Stimulated activated CD8-positive, alpha-beta memory T cell treated with anti-CD3 and anti-CD28 coated beads, Interleukin-4, amount 100 ng/mL, for 24 hours (primary cell): ENCODE measurements around the gene DLG2.

Source experiments
- DNase-seq: peaks from one replicate; pipeline ENCODE4 v3.0.0-alpha.2; 2020; ENCODE audit warnings: low read depth

Gene DLG2

DNA sequence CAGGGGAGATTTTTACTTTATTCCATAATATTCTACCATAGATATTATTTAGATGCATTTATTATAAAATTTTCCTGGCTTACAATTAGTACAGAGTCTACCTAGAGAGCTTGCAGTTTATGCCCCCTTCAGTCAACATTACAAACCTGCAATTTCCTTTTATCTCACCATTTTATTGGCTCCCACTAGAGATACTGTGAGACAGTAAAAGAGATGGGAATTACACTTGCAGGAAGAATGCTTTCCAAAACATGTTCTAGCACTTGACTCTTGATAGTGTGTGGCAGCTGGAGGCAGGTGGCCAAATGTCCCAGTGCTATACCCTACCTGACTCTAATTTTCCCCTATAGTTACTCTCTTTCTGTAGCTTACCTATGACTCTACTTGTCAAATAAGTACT, 863.2 kb downstream of the DLG2 start:
- DNase-seq = no peak

DNA sequence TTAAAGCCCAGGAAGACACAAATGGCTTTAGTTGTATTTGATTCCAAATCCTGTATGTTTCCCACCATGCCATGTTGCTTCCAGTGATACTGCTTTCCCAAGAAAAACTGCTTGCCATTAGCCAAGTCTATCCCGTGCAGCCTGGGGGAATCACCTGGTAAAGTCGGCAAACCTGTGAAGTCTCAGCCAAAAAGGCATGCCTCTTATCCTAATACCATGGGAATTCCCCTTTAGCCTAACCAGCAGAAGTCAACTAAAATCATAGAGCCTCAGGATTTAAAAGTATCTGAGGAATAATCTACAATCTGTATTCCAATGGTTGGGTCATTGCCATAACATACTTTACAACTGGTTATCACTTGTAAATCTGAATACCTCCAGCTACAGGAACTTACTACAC, 869.4 kb downstream of the DLG2 start:
- DNase-seq = no peak

DNA sequence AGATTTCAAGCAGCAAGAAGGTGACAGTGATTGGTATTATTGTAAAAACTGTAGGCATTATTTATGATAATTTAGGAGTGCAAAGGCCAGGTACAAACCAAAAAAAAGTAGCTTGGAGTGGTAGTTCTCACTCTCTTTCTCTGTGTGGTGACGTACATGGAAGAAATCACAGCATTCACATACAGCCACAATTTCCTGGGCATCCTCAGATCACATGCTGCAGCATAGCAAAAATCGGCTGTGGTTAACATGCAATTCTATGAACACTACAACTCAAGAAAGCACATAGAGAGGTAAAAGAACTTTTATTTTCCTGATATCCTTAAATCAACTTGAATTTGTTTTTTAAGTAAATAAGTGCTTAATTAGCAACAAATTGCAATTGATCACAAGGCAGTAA, 875.8 kb downstream of the DLG2 start:
- DNase-seq = no peak

DNA sequence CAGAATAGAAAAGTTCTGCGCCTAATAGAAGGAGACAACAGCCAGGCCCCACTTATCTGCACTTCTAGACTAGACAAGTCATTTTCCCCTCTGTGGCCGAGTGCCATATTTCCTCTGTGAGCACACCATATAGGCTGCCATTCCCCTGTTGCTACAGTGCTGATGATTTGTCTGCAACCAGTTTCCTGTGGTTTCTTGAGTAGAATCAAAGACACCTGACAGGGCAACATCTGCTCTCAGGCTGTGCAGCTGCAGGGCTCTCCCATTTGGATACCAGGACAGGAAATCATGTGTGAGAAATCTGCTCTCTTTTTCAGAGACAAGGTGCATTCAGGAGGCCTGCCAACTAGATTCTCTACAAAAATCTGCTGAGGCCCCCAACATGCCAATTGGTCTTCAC, 879.3 kb downstream of the DLG2 start:
- DNase-seq = no peak

DNA sequence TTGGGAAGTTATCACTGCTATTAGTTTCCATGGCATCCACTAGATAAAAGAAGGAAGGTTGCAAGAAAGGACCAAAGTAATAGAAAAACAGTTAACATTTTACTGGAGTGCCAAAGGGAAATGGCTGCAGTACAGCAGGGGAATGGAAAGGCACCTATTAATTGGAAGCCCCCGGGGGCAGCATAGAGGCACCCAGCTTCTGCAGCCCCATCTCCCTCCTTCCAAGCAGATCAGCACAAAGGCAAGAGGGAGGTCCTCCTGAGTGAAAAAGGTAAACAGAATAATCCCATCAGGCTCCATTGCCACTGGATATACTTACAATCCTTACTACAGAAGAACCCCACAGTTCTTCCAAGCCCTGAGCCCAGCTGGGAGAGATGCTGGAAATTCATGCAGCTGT, 887.1 kb downstream of the DLG2 start:
- DNase-seq = no peak

DNA sequence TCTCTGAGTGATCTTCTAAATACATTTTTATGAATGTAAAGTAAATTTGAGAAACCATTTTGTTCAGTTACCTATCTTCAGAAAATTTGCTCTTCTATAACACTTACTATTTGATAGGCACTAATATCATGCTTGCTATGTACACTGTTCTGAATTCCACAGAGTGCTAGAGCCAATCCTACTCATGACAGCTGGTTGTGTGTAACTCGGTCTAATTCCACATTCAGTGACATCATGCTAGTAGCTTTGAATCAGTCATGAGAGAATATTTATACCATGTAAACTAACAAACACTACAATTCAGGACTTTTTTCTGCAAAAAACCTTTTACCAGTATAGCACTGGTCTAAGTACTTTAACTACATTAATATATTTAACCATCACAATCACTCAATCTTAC, 902.9 kb downstream of the DLG2 start:
- DNase-seq = no peak

DNA sequence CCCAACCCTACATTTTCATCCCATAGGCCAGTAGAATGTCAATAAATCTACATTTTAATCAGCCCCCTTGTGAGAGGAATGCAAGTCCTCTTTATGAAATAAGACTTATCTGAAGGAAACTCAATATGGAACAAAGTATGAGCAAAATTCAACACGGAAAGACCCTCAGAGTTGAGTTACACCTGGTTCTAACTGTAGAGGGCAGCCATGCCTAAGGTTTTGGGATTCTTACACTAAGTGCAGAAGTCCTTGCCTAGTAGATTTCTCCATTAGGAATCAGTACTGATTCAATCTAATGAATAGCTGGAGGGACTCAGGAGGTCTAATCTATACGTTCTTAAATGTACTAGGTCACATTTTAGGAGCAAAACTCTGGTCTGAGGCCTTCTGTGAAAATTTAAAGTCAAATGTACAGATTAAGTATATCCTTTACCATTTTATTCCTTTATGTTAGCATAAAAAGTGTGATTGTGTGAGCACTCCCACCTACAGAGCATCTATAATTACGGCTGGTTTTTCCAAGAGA, 904.5 kb downstream of the DLG2 start:
- DNase-seq = no peak

DNA sequence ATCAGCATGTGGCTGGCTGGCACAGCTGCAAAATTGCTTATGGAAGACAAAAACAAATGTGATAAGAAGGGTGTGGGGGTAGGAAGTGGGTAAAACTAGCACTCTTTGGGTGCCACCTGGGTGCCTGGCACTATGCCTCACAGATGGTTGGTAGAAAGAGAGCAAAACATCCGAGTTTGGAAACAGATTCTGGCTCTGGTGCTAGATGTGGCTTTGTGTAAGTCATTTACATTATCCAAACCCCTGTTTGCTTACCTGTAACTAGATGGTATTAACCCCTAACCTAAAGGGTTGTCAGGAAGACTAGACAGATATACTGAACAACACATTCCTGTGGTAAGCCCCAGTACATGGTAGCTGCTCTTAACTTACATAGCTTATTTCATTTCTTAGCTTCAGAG, 905.6 kb downstream of the DLG2 start:
- no peak for DNase-seq

DNA sequence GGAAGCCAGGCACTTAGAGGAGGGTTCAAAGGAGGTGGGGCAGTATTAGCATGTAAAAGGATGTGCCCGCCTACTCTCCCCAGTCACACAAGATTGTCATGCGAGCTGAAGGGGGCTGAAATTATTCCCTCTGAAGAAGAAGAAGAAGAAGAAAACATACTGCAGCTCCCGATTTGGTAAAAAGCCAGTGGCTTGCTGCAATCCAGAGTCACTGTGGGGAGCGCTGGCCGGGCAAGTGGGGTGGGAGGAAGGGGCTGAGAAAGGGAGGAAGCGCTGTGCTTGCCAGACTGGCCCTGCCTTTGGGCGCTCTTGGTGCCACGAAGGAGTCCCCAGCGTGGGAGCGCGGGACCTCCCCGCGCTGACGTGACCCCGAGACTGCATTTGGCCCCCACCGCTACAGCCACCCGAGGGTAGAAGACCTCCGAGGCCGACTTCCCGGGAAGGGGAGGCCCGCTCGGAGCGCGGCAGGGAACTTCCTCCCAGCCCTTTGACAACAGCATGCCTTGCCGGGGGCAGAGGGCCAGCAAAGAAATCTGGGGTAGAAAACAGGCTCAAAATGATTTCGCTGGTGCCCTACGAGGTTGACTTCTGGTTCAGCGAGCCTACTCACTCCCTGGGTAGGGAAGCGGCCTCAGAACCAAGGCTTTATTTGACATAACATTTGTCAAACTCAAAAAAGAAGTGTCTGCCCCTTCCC, 906.3 kb downstream of the DLG2 start:
- DNase-seq = no peak

DNA sequence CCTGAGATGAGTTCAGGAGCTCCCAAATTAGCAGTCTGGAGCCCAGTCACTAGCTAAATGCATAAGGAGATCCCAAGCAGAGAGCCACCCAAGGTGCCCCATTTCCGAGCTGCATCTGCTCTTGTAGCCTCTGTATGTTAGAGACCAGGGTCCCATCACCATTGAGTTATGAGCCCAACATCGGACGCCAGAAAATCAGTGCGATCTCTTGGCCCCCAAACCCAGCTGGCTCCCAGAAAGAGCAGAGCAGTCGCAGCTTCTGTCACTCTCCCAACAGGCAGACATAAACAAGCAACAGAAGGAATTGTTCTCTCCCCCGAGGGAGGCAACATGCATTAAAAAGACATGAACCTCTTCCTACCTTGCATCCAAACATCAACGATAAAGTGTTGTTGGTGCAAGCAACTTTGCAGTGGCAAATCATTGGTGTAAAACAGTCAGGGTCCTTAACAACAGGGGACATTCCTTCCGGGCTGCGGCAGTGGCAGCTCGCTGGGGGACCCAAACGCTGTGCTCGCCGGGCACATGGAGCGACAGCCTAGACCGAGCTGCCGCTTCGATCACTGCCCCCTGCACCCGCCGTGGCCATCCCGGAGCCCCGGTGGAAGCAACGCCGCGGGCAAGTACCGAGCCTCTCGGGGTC, 907.1 kb downstream of the DLG2 start:
- no peak for DNase-seq

DNA sequence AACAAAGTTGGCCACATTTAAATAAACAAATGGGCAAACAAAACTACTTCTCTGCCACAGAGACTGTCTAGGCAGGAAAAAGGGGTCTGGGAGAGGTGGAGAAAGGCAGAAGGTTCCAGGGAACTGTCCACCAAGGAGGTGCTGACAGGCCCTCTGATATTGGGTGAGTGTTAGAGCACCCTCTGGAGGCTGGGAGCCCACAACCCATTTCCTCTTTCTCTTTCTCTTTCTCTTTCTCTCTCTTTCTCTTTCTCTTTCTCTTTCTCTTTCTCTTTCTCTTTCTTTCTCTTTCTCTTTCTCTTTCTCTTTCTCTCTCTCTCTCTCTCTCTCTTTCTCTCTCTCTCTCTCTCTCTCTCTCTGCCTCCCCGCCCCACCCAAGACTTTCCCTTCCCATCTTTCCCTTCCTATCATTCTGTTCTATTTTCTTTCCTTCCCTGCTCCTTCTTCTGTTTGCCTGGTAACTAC, 912.8 kb downstream of the DLG2 start:
- DNase-seq = no peak

DNA sequence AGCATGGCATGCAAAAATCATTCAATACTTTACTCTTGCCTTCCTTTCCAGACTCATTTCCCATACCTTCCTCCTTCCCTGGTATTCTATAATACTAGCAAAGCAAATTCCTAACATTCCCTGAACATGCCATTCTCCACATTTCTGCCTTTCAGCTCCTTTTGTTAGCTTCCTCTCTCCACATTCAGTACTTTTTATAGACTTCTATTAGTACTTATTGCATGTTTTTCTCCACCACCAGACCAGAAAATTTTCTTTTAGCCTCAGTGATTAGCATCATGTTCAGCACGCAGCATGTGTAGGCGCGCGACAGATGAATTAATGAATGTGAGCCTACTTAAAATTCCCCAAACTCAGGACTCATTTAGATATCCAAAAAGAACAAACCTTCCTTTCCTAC, 935.3 kb downstream of the DLG2 start:
- DNase-seq = no peak

DNA sequence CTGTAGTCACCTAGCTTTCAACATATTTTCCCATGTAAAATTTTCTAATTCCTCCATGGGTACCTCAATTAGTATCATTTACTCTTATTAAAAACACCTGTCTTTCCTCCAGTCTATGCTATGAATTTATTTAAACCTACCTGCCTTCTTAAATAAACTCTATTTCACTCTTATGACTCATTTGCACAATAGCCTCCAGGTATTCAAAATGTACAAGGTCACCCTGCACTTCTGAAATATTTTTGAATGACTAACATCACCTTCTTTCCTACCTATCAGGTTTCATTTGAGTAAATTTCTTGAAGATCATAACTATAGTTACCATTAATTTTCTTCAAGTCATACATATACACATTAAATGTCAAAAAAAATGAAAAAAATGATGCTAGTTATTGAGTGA, 939.7 kb downstream of the DLG2 start:
- no peak for DNase-seq

DNA sequence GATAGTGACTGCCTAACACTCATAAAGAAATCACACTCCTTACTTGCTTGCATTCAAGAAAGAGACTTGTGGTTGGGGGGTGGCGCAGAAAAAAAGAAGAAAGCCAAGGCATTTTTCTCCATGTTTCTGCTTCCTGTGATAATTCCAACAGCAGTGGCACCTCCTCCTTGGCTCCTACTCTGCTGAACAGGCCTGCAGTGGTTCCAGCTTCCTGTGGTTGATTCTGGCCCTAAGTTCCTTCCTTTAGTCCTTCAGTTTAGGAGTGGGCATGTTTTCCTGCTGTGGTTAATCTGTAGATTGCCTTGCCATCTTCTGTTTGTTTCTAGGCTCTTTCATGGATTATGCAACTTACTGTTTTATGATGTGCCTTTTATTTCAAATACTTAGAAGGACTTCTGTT, 940.4 kb downstream of the DLG2 start:
- no peak for DNase-seq

DNA sequence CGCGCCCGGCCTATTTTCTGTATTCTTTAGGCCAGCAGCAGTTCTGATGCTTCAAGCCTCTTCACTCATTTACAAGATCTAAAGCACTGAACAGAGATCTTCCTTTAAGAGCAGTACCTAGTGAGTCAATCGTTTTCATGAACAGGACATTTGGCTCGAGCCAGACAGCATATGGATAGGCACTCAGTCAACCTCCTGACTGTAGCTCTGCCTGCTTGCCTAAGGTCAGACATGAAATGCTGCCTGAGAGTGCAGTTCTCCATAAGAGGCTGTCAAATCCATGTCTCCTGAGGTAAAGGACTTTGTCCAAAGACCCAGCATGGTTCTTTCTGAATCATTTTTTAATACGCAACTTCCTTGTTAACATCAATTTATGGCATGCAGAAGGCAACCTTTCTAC, 941.2 kb downstream of the DLG2 start:
- DNase-seq = no peak

DNA sequence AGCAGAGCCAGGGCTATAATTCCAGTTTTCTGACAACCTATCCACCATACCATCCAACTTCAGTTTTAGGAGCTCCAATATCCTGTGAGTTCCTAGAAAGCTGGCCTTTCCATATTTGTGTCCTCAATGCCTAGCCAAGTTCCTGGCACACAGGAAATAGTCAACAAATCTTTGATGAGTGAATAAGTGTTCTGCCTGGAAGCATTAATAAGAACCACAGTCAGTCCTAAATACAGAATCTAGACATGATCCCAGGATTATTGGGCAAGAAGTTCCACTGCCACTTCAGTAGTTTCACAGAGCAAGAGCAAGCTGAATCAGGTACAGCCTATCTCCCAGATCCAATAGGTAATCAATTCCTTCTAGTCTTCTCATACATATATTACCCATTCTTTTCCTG, 942.0 kb downstream of the DLG2 start:
- DNase-seq = no peak

DNA sequence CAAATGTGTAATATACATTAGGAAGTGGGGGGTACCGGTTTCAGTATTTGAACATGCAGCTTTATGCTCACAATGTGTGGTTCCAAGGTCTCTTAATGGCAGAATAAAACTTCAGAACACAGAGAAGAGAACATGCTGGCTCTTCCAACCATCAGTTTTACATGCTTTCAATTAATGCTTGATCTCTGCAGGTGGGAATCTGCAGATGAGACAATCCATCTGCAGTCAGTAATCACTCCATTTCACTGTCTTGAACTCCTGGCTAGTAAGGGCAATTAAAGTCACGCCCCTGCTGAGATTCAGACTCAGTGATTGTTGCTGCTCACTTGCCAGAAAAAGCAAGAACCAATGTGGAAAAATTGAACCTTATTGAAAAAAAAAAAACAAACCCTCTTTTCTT, 945.7 kb downstream of the DLG2 start:
- no peak for DNase-seq

DNA sequence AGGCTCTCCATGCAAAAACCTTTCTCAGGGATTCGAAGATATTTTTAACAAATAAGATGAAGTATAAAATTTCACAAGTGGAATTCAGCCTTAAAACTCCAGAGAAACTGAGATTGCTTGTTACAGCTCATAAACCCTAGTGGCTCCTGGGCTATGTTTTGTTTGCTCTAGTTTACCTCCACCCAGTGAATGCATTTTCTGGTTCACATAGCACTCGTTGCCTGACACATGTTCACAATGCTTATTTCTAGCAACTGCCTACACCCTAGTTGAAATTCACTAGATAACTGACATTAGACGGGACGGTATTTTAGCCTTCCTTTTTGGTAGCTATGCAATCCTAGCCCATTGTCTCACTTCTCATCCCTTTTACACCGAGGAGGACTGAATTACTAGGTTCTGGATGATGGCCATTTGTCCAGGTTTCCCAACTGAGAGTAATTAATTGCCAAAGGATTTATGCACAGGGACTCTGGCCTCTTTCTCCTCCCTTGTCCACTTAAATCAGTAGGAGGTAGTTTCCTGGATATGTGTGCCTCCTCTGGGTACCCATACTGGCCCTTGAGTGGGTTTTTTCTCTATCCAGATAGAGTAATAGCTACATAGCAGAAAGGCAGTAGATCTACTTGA, 951.6 kb downstream of the DLG2 start:
- no peak for DNase-seq

DNA sequence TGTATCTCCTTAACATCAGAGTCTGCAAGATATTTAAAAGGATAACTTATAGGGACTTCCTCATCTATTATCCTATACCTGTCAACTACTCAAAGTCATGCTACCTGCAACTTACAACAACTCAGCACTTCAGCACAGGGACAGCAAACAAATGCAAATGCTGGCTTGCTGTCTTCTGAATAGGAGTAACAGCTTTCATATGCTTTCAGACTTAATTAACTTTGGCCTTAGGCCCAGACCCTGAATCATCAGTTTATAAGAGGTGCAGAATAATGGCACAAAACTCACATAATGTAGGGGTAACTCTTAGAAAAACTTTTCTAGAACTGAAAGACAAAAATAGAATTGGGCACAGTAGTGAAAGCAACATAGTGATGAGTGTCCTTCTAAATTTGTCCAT, 953.4 kb downstream of the DLG2 start:
- no peak for DNase-seq

DNA sequence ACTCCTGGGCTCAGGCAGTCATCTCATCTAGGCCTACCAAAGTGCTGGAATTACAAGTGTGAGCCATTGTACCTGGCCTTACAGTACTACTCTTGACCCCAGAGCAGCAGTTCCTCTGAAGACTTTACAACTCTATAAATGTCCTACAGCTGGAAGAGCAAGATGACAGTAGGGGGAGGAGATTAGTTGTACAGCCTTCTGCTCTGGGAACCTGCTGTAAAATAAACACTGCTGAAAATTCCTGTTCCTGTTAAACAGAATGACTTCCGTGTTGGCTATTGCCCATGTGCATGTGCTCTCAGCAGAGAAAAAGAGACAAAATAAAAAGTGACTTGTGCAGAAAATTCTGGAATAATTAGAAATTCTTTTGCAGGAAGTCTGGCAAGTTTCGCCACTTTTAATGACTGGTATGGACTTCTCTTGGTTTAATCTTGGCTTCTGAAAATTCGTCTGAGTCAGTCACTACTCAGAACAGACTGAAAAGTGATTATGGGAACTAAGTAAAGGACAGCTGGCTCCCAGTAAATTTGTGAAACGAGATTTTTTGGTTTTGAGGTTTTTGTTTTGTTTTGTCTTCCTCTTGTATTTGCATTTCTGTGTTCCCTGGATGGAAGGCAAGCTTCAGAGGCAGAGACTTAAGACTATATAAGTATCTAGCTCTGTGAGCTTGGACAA, 955.7 kb downstream of the DLG2 start:
- no peak for DNase-seq

DNA sequence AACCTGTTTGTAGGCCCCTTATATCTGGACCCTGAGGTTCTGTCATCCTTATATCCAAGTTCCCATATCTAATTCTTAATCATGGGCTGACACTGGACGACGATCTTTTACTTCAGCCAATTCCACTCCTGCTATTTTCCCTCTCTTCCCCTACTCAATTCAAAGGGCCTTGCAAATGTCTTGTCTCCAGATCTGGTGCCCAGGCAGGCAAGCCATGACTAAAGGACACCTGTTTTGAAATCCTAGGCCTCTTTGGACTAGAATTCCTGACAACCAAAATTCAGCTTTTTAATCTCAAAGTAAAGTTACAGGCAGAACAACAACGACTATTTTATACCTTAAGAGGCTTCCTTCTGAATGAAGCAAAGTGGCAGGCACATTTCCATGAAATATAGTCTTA, 963.4 kb downstream of the DLG2 start:
- no peak for DNase-seq

DNA sequence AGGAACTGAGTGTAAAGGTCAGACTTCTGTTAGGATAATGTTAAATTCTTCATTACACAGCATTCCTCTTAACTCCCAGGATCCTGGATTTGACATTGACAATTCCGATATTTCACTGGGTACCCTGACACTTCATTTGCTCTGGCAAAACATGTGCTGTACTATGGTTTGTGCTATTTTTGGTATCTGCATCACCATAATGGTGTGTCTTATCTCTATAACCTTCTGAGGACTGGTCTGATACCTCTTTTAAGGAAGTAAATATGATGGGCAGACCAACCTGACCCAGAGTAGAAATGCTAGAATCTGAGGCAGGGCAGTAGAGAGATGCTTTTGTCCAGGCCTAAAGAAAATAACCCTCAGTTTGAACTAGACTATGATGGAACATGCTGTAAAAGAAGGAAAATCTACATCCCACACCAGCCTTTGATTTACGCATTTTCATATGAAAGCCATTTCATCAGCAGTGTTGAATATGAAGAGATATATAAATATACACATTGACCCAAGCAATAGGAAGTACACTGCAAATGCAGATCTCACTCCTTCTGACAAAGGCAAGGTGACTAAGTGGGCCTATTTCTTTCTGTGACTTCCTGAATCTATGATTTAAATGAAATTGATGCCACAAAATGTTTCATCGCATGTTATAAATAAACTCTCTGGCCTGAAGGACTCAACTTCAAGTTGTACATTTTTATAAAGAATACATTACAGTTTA, 966.7 kb downstream of the DLG2 start:
- no peak for DNase-seq
